Type B pancreatic cell (in vitro differentiated cells): ENCODE results near the gene NDNF. TPM values are rescaled to one million over a fixed set of nuclear protein-coding genes. Genes with fewer than 3 reads are reported as not detected.

Experiments
- DNase-seq: peaks from one replicate; pipeline ENCODE4 v3.0.0; 2021; ENCODE audit warnings: mixed read lengths; ENCODE audit not compliant: unreplicated experiment; ENCODE audit errors: extremely low spot score
- H3K27ac Mint-ChIP-seq: 2 replicates; pipeline ENCODE4 v1.8.0; 2021; ENCODE audit warnings: mild to moderate bottlenecking, mixed read lengths
- H3K27me3 Mint-ChIP-seq: 2 replicates; pipeline ENCODE4 v1.8.0; 2021; ENCODE audit warnings: mixed read lengths
- H3K36me3 Mint-ChIP-seq: 2 replicates; pipeline ENCODE4 v1.8.0; 2021; ENCODE audit warnings: mixed read lengths
- H3K4me1 Mint-ChIP-seq: one replicate; pipeline ENCODE4 v1.8.0; 2021; ENCODE audit warnings: mixed read lengths; ENCODE audit not compliant: unreplicated experiment
- H3K4me3 Mint-ChIP-seq: 2 replicates; pipeline ENCODE4 v1.8.0; 2021; ENCODE audit warnings: mild to moderate bottlenecking, mixed read lengths
- H3K9me3 Mint-ChIP-seq: 2 replicates; pipeline ENCODE4 v1.8.0; 2021; ENCODE audit warnings: mixed read lengths
- CTCF ChIP-seq: fragments of 200-600 bp; sonication (generic); conservative IDR thresholded peaks from 2 replicates; pipeline ENCODE4 v1.5.0; 2021; ENCODE audit warnings: antibody characterized with exemption, mild to moderate bottlenecking
- total RNA-seq: library from RNA; stranded (reverse); gene quantifications from 2 replicates; pipeline ENCODE4 v1.2.1, GENCODE V29; 2021; ENCODE audit warnings: low replicate concordance

NDNF gene
- total RNA-seq, 1 donor from 2014 or later: 14.6 TPM

- no peak overlapping the region for H3K27ac Mint-ChIP-seq
- no peak for TF ChIP-seq CTCF
- H3K36me3 Mint-ChIP-seq: no peaks in the 10 kb centered on the region
- H3K9me3 Mint-ChIP-seq: no peaks in the 10 kb centered on the region
- no peak for DNase-seq
- peaks cover 4% of the 10 kb centered on the region for H3K4me1 Mint-ChIP-seq
- peaks cover 9% of the 10 kb centered on the region for H3K27me3 Mint-ChIP-seq
- no peak overlapping the region for H3K4me3 Mint-ChIP-seq
Observed at GRCh38 chr4:121061861-121062260, 10.5 kb downstream of the NDNF start.

GRCh38 chr4:121061215-121061614, 11.1 kb downstream of the NDNF start:
- Mint-ChIP-seq H3K27ac (no peak overlapping the region), H3K36me3 (no peaks in the 10 kb centered on the region), H3K27me3 (peaks cover 16% of the 10 kb centered on the region), H3K4me1 (peaks cover 4% of the 10 kb centered on the region), H3K4me3 (no peak overlapping the region), H3K9me3 (no peaks in the 10 kb centered on the region)
- no peak for DNase-seq
- TF ChIP-seq CTCF: no peak

- Mint-ChIP-seq H3K27me3 (peaks cover 26% of the 10 kb centered on the region), H3K4me3 (no peak overlapping the region), H3K36me3 (no peaks in the 10 kb centered on the region), H3K9me3 (no peaks in the 10 kb centered on the region), H3K27ac (no peak overlapping the region), H3K4me1 (peaks cover 4% of the 10 kb centered on the region)
- no peak for DNase-seq
- no peak for TF ChIP-seq CTCF
Observed at GRCh38 chr4:121057466-121057922, 14.8 kb downstream of the NDNF start.

GRCh38 chr4:121056066-121056465, 16.3 kb downstream of the NDNF start:
- Mint-ChIP-seq H3K9me3 (no peaks in the 10 kb centered on the region), H3K27me3 (peaks cover 26% of the 10 kb centered on the region), H3K4me1 (peaks cover 4% of the 10 kb centered on the region), H3K4me3 (no peak overlapping the region), H3K36me3 (no peaks in the 10 kb centered on the region), H3K27ac (no peak overlapping the region)
- no peak for TF ChIP-seq CTCF
- DNase-seq: no peak

GRCh38 chr4:121054373-121054772, 18.0 kb downstream of the NDNF start:
- H3K4me1 Mint-ChIP-seq: peaks cover 4% of the 10 kb centered on the region
- peaks cover 26% of the 10 kb centered on the region for H3K27me3 Mint-ChIP-seq
- H3K9me3 Mint-ChIP-seq: no peaks in the 10 kb centered on the region
- no peaks in the 10 kb centered on the region for H3K36me3 Mint-ChIP-seq
- H3K27ac Mint-ChIP-seq: no peak overlapping the region
- no peak overlapping the region for H3K4me3 Mint-ChIP-seq
- TF ChIP-seq CTCF: no peak
- no peak for DNase-seq

GRCh38 chr4:121053601-121054143, 18.7 kb downstream of the NDNF start:
- DNase-seq: no peak
- Mint-ChIP-seq H3K27me3 (peaks cover 23% of the 10 kb centered on the region), H3K36me3 (no peaks in the 10 kb centered on the region), H3K9me3 (no peaks in the 10 kb centered on the region), H3K4me1 (peaks cover 4% of the 10 kb centered on the region), H3K4me3 (no peak overlapping the region), H3K27ac (no peak overlapping the region)
- TF ChIP-seq CTCF: no peak
